Panc1 (cell line): ENCODE measurements around the gene MSMP. TPM values are rescaled to one million over a fixed set of nuclear protein-coding genes. Genes with fewer than 3 reads are reported as not detected.
A peak's percentile ranks its signal among the peaks of the same experiment; 100 is the strongest.

Experiments
- ATAC-seq: fragments of 200-7000 bp; cut with Tn5 transposase; 2 replicates; pipeline ENCODE4 v1.9.1; 2020; ENCODE audit warnings: mild to moderate bottlenecking, moderate library complexity
- BruUV-seq: library from RNA; stranded (reverse); fragments of 400-500 nt; replicated peaks from 2 replicates; lab custom pipeline; 2021; lab: Mats Ljungman, UMichigan
- CTCF ChIA-PET: fragments of 300-600 bp; sonication (Branson Sonifier 250); formaldehyde crosslinking; loops from one replicate; lab custom pipeline; 2022; ENCODE audit warnings: antibody characterized with exemption; lab: Charles Lee
- POLR2A ChIA-PET: fragments of 300-600 bp; sonication (Branson Sonifier 250); formaldehyde crosslinking; loops from one replicate; lab custom pipeline; 2022; ENCODE audit warnings: antibody characterized with exemption; lab: Charles Lee
- DNase-seq: peaks from one replicate; pipeline ENCODE4 v3.0.0-alpha.2; 2010; ENCODE audit warnings: low read depth, low spot score
- H3K27ac ChIP-seq: 2 replicates; pipeline ENCODE4 v1.5.1; 2011; ENCODE audit warnings: mild to moderate bottlenecking, low read length, inconsistent platforms
- H3K27me3 ChIP-seq: fragments of 200-500 bp; sonication (Bioruptor generic); 2 replicates; pipeline ENCODE4 v1.6.0; 2014; ENCODE audit warnings: low read length, inconsistent platforms; ENCODE audit not compliant: control insufficient read depth, insufficient read depth
- H3K36me3 ChIP-seq: fragments of 200-500 bp; sonication (Bioruptor generic); 2 replicates; pipeline ENCODE4 v1.5.1; 2014; ENCODE audit warnings: inconsistent platforms, mild to moderate bottlenecking, low read length, moderate library complexity; ENCODE audit not compliant: control insufficient read depth, insufficient read depth
- H3K4me1 ChIP-seq: 2 replicates; pipeline ENCODE4 v1.5.1; 2011; ENCODE audit warnings: inconsistent platforms, mild to moderate bottlenecking, low read length, moderate library complexity; ENCODE audit not compliant: control insufficient read depth, insufficient read depth
- H3K4me3 ChIP-seq, 2 experiments: 2 replicates each; pipeline ENCODE4 v1.5.1; 2011 to 2012; ENCODE audit warnings: low read depth in 2 of 2, low read length in 2 of 2, mild to moderate bottlenecking in 2 of 2, inconsistent platforms in 1 of 2, moderate library complexity in 1 of 2
- H3K9me3 ChIP-seq: fragments of 200-500 bp; sonication (Bioruptor generic); 2 replicates; pipeline ENCODE4 v1.5.1; 2014; ENCODE audit warnings: low read depth, mild to moderate bottlenecking, inconsistent platforms, low read length, moderate library complexity; ENCODE audit not compliant: control insufficient read depth, insufficient read depth
- CTCF ChIP-seq: fragments of 450-650 bp; IDR thresholded peaks from 2 replicates; pipeline ENCODE4 v1.5.1; 2017; ENCODE audit warnings: mild to moderate bottlenecking
- POLR2AphosphoS5 ChIP-seq: IDR thresholded peaks from 2 replicates; pipeline ENCODE4 v1.6.1; 2012; ENCODE audit warnings: mild to moderate bottlenecking, low read depth, low read length, moderate library complexity
- REST ChIP-seq, 2 experiments: IDR thresholded peaks; 2 replicates each; pipeline ENCODE4 v1.6.1; 2011 to 2012; ENCODE audit warnings: low read depth in 2 of 2, control low read depth in 1 of 2, low read length in 1 of 2, mild to moderate bottlenecking in 1 of 2, moderate library complexity in 1 of 2; ENCODE audit not compliant: insufficient read depth in 1 of 2
- SIN3A ChIP-seq: IDR thresholded peaks from 2 replicates; pipeline ENCODE4 v1.6.1; 2012; ENCODE audit warnings: low read depth, mild to moderate bottlenecking, low read length, moderate library complexity, borderline replicate concordance; ENCODE audit not compliant: insufficient read depth
- TCF7L2 ChIP-seq: IDR thresholded peaks from 2 replicates; pipeline ENCODE4 v1.6.1; 2011; ENCODE audit warnings: mild to moderate bottlenecking, low read depth, low read length, inconsistent platforms
- in situ Hi-C: cut with HindIII; loops from 2 replicates; pipeline ENCODE4 v1.10.0; 2016; ENCODE audit warnings: low sequenced_read_pairs, low pct_unique_long_range_greater_than_20kb
- intact Hi-C: fragments of 100-400 bp; cut with micrococcal nuclease; formaldehyde crosslinking; loops from one replicate; pipeline ENCODE4 v1.10.0; 2022; ENCODE audit not compliant: unreplicated experiment
- total RNA-seq: library from RNA; stranded (reverse); gene quantifications from one replicate; pipeline ENCODE4 v1.2.1, GENCODE V29; 2021; ENCODE audit not compliant: unreplicated experiment

Gene MSMP
- total RNA-seq, 1 experiment from 2014 or later, result 1.4 TPM

GRCh38 chr9:35759795-35760194 is 5.7 kb upstream of the MSMP start:
- DNase-seq, result no peak
- H3K36me3 ChIP-seq, result no peaks in the 10 kb centered on the region
- BruUV-seq, result no TSS peak
- POLR2A ChIA-PET, result interaction anchor here (0.6 kb wide), 1 partner anchor 105 kb away, joined by 5 read pairs; no protein-coding TSS in a partner anchor
- H3K27me3 ChIP-seq, result no peaks in the 10 kb centered on the region
- intact Hi-C loops, result no loop called here
- no peak for ATAC-seq
- no peak for TF ChIP-seq REST (IDR thresholded peaks at IDR 0.05; ENCODE audit: insufficient read depth in 1 of 2, low read depth in 2 of 2, low read length in 1 of 2)
- 0 out of 2 replicates have a peak, but pooled peaks have one; percentile 17 for TF ChIP-seq TCF7L2
- no peak overlapping the region for H3K4me3 ChIP-seq
- CTCF ChIA-PET, result no interaction called here
- no peaks in the 10 kb centered on the region for H3K9me3 ChIP-seq
- in situ Hi-C loops, result no loop called here
- peaks cover 22% of the 10 kb centered on the region for H3K4me1 ChIP-seq
- H3K27ac ChIP-seq, result no peak overlapping the region

- ATAC-seq (no peak), DNase-seq (no peak)
- TF ChIP-seq POLR2AphosphoS5 (no peak), TCF7L2 (no peak), REST (IDR thresholded peaks at IDR 0.05; ENCODE audit: insufficient read depth in 1 of 2, low read depth in 2 of 2, low read length in 1 of 2) (no peak), SIN3A (no peak), CTCF (no peak)
- in situ Hi-C loops, result no loop called here
- Histone ChIP-seq H3K27ac (peak overlapping the region; percentile 88), H3K27me3 (no peaks in the 10 kb centered on the region), H3K4me1 (peaks cover 22% of the 10 kb centered on the region), H3K4me3 (peak overlapping the region in 1 of 2 experiments; percentile 12; a peak in 1 of 4 replicates), H3K9me3 (no peaks in the 10 kb centered on the region), H3K36me3 (no peaks in the 10 kb centered on the region)
- POLR2A ChIA-PET, result no interaction called here
- CTCF ChIA-PET, result no interaction called here
- intact Hi-C loops, result no loop called here
- BruUV-seq, result TSS peak; percentile 48
These were observed 4.5 kb upstream of the MSMP start for GRCh38 chr9:35758475-35759050.
